ENCODE data around the gene LYRM1. TPM values are rescaled to one million over a fixed set of nuclear protein-coding genes. Genes with fewer than 3 reads are reported as not detected.
"Not testable (repeated sequence)": the region's sequence is repeated elsewhere in the genome, so short reads cannot be mapped to it uniquely, and the experiment has no call there.

Gene LYRM1
- polyA plus RNA-seq, 1 experiment, result 19.3 TPM

DNA sequence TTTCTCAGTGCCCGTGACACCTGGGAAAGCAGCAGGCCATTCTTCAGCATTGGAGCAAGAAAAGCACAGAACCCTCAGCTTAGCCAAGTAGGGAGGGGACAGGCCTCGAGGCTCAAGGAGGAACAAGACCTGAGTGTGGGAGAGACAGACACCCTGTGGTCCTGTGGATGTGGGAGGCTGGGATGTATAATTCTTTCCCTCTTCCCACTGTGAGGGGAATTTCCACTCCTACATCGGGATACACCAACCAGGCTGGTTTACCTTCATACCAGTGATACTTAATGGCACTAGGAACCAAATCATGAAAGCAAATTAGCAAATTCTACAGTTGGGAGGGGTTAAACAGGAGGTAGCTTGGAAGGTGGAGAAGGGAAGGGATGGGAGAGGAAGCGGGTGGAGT is 41.7 kb downstream of the LYRM1 start:
- Histone ChIP-seq H3K4me3 (ENCODE audit: low read depth, low read length) (no peak overlapping the region), H3K36me3 (ENCODE audit: control insufficient read depth, insufficient read depth, low read length) (no peaks in the 10 kb centered on the region), H3K27me3 (ENCODE audit: control insufficient read depth, insufficient read depth, low read length) (no peaks in the 10 kb centered on the region)
- CTCF ChIA-PET, result interaction anchor here (1.5 kb wide), 1 partner anchor 12 kb away, joined by 4 read pairs; no protein-coding TSS in a partner anchor
- TF ChIP-seq, protein P1, sequence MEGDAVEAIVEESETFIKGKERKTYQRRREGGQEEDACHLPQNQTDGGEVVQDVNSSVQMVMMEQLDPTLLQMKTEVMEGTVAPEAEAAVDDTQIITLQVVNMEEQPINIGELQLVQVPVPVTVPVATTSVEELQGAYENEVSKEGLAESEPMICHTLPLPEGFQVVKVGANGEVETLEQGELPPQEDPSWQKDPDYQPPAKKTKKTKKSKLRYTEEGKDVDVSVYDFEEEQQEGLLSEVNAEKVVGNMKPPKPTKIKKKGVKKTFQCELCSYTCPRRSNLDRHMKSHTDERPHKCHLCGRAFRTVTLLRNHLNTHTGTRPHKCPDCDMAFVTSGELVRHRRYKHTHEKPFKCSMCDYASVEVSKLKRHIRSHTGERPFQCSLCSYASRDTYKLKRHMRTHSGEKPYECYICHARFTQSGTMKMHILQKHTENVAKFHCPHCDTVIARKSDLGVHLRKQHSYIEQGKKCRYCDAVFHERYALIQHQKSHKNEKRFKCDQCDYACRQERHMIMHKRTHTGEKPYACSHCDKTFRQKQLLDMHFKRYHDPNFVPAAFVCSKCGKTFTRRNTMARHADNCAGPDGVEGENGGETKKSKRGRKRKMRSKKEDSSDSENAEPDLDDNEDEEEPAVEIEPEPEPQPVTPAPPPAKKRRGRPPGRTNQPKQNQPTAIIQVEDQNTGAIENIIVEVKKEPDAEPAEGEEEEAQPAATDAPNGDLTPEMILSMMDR (IDR thresholded peaks at IDR 0.05; ENCODE audit: insufficient read depth, low read depth, low read length), result no peak
- DNase-seq (ENCODE audit: low read depth), result no peak
- POLR2A ChIA-PET, result no interaction called here

DNA sequence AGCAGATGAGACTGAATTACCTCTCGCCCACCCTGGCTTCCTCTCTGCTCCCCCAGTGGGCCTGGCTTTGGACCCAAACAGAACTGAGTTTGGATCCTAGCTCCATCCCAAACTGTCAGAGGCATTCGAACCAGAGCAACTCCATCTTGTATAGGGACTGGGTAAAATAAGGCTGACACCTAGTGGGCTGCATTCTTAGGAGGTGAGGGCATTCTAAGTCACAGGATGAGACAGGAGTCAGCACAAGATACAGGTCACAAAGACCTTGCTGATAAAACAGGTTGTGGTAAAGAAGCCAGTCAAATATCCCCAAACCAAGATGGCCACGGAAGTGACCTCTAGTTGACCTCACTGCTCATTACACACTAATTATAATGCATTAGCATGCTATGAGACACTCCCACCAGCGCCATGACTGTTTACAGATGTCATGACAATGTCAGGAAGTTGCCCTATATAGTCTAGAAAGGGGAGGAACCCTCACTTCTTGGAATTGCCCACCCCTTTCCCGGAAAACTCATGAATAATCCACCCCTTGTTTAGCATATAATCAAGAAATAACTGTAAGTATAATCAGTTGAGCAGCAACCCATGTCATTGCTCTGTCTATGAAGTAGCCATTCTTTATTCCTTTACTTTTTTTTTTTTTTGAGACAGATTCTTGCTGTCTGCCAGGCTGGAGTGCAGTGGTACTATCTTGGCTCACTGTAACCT is 44.4 kb downstream of the LYRM1 start:
- ChIA-PET POLR2A (no interaction called here), CTCF (interaction anchor here (1.9 kb wide), 1 partner anchor 95 kb away, joined by 9 read pairs; no protein-coding TSS in a partner anchor)
- DNase-seq (ENCODE audit: low read depth), result no peak
- Histone ChIP-seq H3K27me3 (ENCODE audit: control insufficient read depth, insufficient read depth, low read length) (no peaks in the 10 kb centered on the region), H3K4me3 (ENCODE audit: low read depth, low read length) (no peak overlapping the region), H3K36me3 (ENCODE audit: control insufficient read depth, insufficient read depth, low read length) (no peaks in the 10 kb centered on the region)
- TF ChIP-seq, protein P1 (IDR thresholded peaks at IDR 0.05; ENCODE audit: insufficient read depth, low read depth, low read length), result no peak

DNA sequence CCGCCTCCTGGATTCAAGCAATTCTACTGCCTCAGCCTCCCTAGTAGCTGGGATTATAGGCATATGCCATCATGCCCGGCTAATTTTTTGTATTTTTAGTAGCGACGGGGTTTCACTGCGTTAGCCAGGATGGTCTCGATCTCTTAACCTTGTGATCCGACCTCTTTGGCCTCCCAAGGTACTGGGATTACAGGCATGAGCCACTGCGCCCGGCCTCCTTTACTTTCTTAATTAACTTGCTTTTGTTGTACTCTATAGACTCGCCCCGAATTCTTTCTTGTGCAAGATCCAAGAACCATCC is 45.0 kb downstream of the LYRM1 start:
- POLR2A ChIA-PET; H3K4me3 ChIP-seq (ENCODE audit: low read depth, low read length); DNase-seq (ENCODE audit: low read depth); H3K36me3 ChIP-seq (ENCODE audit: control insufficient read depth, insufficient read depth, low read length); CTCF ChIA-PET; H3K27me3 ChIP-seq (ENCODE audit: control insufficient read depth, insufficient read depth, low read length): not testable (repeated sequence)

DNA sequence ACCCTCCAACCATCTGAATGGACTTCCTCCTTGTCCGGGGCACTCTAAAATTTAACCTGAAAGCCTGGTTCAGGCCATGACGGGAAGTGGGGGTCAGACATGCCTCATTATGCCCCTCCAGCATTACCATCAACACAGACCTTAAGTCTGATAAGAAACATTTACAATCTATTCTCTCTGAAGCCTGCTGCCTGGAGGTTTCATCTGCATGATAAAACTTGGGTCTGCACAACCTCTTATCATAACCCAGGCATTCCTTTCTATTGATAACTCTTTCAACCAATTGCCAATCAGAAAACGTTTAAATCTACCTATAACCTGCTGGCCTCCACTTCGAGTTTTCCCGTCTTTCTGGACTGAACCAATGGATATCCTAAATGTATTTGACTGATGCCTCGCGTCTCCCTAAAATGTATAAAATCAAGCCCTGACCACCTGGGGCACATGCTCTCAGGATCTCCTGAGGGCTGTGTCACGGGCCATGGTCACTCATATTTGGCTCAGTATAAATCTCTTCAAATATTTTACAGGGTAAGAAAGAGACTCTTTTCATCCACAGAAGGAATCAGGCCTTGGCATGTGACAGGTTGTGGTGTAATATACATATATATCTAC is 45.6 kb downstream of the LYRM1 start:
- ChIA-PET POLR2A (no interaction called here), CTCF (no interaction called here)
- H3K4me3 ChIP-seq (ENCODE audit: low read depth, low read length), result no peak overlapping the region

DNA sequence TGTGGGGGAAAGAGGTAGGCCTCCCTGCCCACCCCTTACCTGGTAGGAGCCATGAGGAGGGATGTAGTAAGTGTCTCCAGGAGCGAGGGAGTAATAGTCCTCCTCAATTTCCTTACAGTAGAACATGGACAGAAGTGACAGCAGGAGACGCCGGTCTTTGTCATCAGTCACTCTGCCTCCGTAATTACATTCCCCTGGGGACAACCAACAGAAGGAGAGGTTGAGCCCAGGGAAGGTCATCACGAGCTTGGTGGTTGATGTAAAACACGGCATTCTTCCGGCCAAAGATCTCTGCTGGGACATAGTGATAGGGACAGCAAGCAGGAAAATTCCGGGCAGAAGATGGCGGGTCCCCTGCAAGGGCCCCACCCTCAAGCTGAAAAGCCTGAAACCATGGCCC is 47.9 kb downstream of the LYRM1 start:
- H3K27me3 ChIP-seq (ENCODE audit: control insufficient read depth, insufficient read depth, low read length), result peaks cover 1% of the 10 kb centered on the region; the same call in 1 of the 2 replicates
- H3K4me3 ChIP-seq (ENCODE audit: low read depth, low read length), result no peak overlapping the region
- TF ChIP-seq, protein P1 (IDR thresholded peaks at IDR 0.05; ENCODE audit: insufficient read depth, low read depth, low read length), result no peak
- no peak for DNase-seq (ENCODE audit: low read depth)
- no peaks in the 10 kb centered on the region for H3K36me3 ChIP-seq (ENCODE audit: control insufficient read depth, insufficient read depth, low read length)
- ChIA-PET CTCF (interaction anchor here (1.2 kb wide), 1 partner anchor 98 kb away, joined by 3 read pairs; no protein-coding TSS in a partner anchor), POLR2A (no interaction called here)

More for the DNA sequence above, 45.6 kb downstream of the LYRM1 start:
- no peak for DNase-seq (ENCODE audit: low read depth)
- H3K36me3 ChIP-seq (ENCODE audit: control insufficient read depth, insufficient read depth, low read length), result no peaks in the 10 kb centered on the region
- H3K27me3 ChIP-seq (ENCODE audit: control insufficient read depth, insufficient read depth, low read length), result peaks cover 1% of the 10 kb centered on the region; the same call in 1 of the 2 replicates
- TF ChIP-seq, protein P1 (IDR thresholded peaks at IDR 0.05; ENCODE audit: insufficient read depth, low read depth, low read length), result no peak
